H1 (cell line): ENCODE results near the gene H6PD. TPM values are rescaled to one million over a fixed set of nuclear protein-coding genes. Genes with fewer than 3 reads are reported as not detected.

Experiments used
- CTCF ChIA-PET: fragments of 300-600 bp; sonication (Branson Sonifier 250); formaldehyde crosslinking; loops from one replicate; lab custom pipeline; 2021; ENCODE audit not compliant: partially characterized antibody; lab: Charles Lee
- POLR2A ChIA-PET: fragments of 300-600 bp; sonication (Branson Sonifier 250); formaldehyde crosslinking; loops from one replicate; lab custom pipeline; 2021; ENCODE audit warnings: inconsistent platforms; ENCODE audit not compliant: partially characterized antibody; lab: Charles Lee
- DNase-seq, 2 experiments: peaks; one replicate each; pipeline versions ENCODE4 v3.0.0 to v3.0.0-alpha.2; 2010 to 2022; ENCODE audit warnings: low spot score in 2 of 2, low read depth in 1 of 2, mixed read lengths in 1 of 2
- FAIRE-seq: peaks from 2 replicates; lab custom pipeline; 2011; peaks lifted over from hg19 to GRCh38; lab: Jason Lieb, UNC
- H2AFZ ChIP-seq: 2 replicates; pipeline ENCODE4 v1.8.1; 2012; ENCODE audit warnings: low read length, inconsistent platforms
- H2AK5ac ChIP-seq: 2 replicates; pipeline ENCODE4 v1.6.1; 2013; ENCODE audit warnings: low read depth, low read length
- H2BK120ac ChIP-seq: replicated peaks from 2 replicates; pipeline ENCODE3; 2013; ENCODE audit warnings: low read depth, low read length, inconsistent platforms
- H2BK12ac ChIP-seq: 2 replicates; pipeline ENCODE4 v1.6.1; 2013; ENCODE audit warnings: low read depth, low read length
- H2BK15ac ChIP-seq: 2 replicates; pipeline ENCODE4 v1.6.1; 2013; ENCODE audit warnings: low read length
- H2BK20ac ChIP-seq: 2 replicates; pipeline ENCODE4 v1.6.1; 2013; ENCODE audit warnings: low read length
- H2BK5ac ChIP-seq: 2 replicates; pipeline ENCODE4 v1.6.1; 2013; ENCODE audit warnings: low read depth, low read length
- H3K14ac ChIP-seq: 2 replicates; pipeline ENCODE4 v1.6.1; 2013; ENCODE audit warnings: inconsistent platforms; ENCODE audit not compliant: insufficient read length
- H3K18ac ChIP-seq: 2 replicates; pipeline ENCODE4 v1.6.1; 2013; ENCODE audit warnings: low read length; ENCODE audit errors: extremely low read depth
- H3K23ac ChIP-seq: 2 replicates; pipeline ENCODE4 v1.6.1; 2013; ENCODE audit warnings: inconsistent platforms; ENCODE audit not compliant: insufficient read length
- H3K23me2 ChIP-seq: 2 replicates; pipeline ENCODE4 v1.6.1; 2013; ENCODE audit warnings: low read depth, low read length
- H3K27ac ChIP-seq: 2 replicates; pipeline ENCODE4 v1.6.1; 2011; ENCODE audit warnings: low read depth, low read length, inconsistent platforms
- H3K27me3 ChIP-seq, 4 experiments: replicated peaks in 1 of 4; 1 replicate in 1 of 4; 2 replicates in 3 of 4; pipeline versions ENCODE4 v1.6.1 to v1.8.1; 2011 to 2013; ENCODE audit warnings: low read length in 3 of 4, mild to moderate bottlenecking in 3 of 4, inconsistent platforms in 2 of 4, mixed read lengths in 2 of 4, moderate library complexity in 1 of 4; ENCODE audit not compliant: control insufficient read depth in 3 of 4, insufficient read depth in 3 of 4; ENCODE audit errors: extremely low read depth in 1 of 4
- H3K36me3 ChIP-seq, 4 experiments: 2 replicates each; pipeline versions ENCODE4 v1.6.1 to v1.8.1; 2011 to 2013; ENCODE audit warnings: mild to moderate bottlenecking in 4 of 4, low read length in 3 of 4, moderate library complexity in 2 of 4, control low read depth in 1 of 4, inconsistent platforms in 1 of 4; ENCODE audit not compliant: insufficient read depth in 4 of 4, control insufficient read depth in 2 of 4
- H3K4ac ChIP-seq: replicated peaks from 2 replicates; pipeline ENCODE3; 2013; ENCODE audit warnings: low read length, low read depth, mixed read lengths, inconsistent platforms; ENCODE audit not compliant: insufficient read length
- H3K4me1 ChIP-seq, 4 experiments: replicated peaks in 1 of 4; 1 replicate in 1 of 4; 2 replicates in 3 of 4; pipeline versions ENCODE4 v1.6.1 to v1.8.1; 2011 to 2013; ENCODE audit warnings: low read length in 3 of 4, inconsistent platforms in 2 of 4, mixed read lengths in 1 of 4; ENCODE audit not compliant: insufficient read depth in 4 of 4, control insufficient read depth in 3 of 4
- H3K4me2 ChIP-seq, 2 experiments: 2 replicates each; pipeline versions ENCODE4 v1.6.1 to v1.8.1; 2011 to 2013; ENCODE audit warnings: low read depth in 2 of 2, low read length in 2 of 2, control low read depth in 1 of 2, inconsistent platforms in 1 of 2, mild to moderate bottlenecking in 1 of 2; ENCODE audit not compliant: insufficient read depth in 1 of 2
- H3K4me3 ChIP-seq, 4 experiments: fragments of 200-600, 300-600 bp in 1 of 4; sonication (generic), shearing (Covaris generic), sonication (Bioruptor Twin) in 1 of 4; 2 replicates each; pipeline versions ENCODE4 v1.5.1 to v1.8.1; 2011 to 2016; ENCODE audit warnings: low read length in 4 of 4, low read depth in 3 of 4, control low read depth in 2 of 4, inconsistent platforms in 2 of 4, mild to moderate bottlenecking in 2 of 4, mixed read lengths in 1 of 4, moderate library complexity in 1 of 4; ENCODE audit not compliant: insufficient read depth in 2 of 4; ENCODE audit errors: extremely low read depth in 1 of 4
- H3K56ac ChIP-seq: replicated peaks from 2 replicates; pipeline ENCODE3; 2013; ENCODE audit warnings: low read depth, mild to moderate bottlenecking, mixed read lengths, low read length, inconsistent platforms; ENCODE audit not compliant: insufficient read length
- H3K79me1 ChIP-seq: 2 replicates; pipeline ENCODE4 v1.6.1; 2013; ENCODE audit warnings: low read depth, low read length, control low read depth
- H3K79me2 ChIP-seq, 2 experiments: 2 replicates each; pipeline versions ENCODE4 v1.6.1 to v1.8.1; 2012 to 2013; ENCODE audit warnings: low read length in 2 of 2, mild to moderate bottlenecking in 2 of 2, inconsistent platforms in 1 of 2; ENCODE audit not compliant: insufficient read depth in 2 of 2, control insufficient read depth in 1 of 2
- H3K9ac ChIP-seq, 4 experiments: replicated peaks in 1 of 4; 1 replicate in 1 of 4; 2 replicates in 3 of 4; pipeline versions ENCODE4 v1.6.1 to v1.8.1; 2011 to 2013; ENCODE audit warnings: low read depth in 3 of 4, low read length in 3 of 4, control low read depth in 2 of 4, mild to moderate bottlenecking in 2 of 4, moderate library complexity in 2 of 4, inconsistent platforms in 1 of 4; ENCODE audit errors: extremely low read depth in 1 of 4
- H3K9me3 ChIP-seq, 2 experiments: 2 replicates each; pipeline versions ENCODE4 v1.6.1 to v1.8.1; 2012 to 2013; ENCODE audit warnings: mild to moderate bottlenecking in 2 of 2, moderate library complexity in 2 of 2, control low read depth in 1 of 2, inconsistent platforms in 1 of 2, low read depth in 1 of 2, low read length in 1 of 2, mixed read lengths in 1 of 2; ENCODE audit not compliant: insufficient read depth in 2 of 2
- H4K20me1 ChIP-seq, 2 experiments: replicated peaks in 1 of 2; 2 replicates each; pipeline versions ENCODE3 to v1.8.1; 2011 to 2013; ENCODE audit warnings: inconsistent platforms in 2 of 2, low read length in 2 of 2, mild to moderate bottlenecking in 1 of 2; ENCODE audit not compliant: insufficient read depth in 2 of 2, control insufficient read depth in 1 of 2
- H4K5ac ChIP-seq: 2 replicates; pipeline ENCODE4 v1.6.1; 2013; ENCODE audit warnings: low read length, low read depth, mixed read lengths, inconsistent platforms; ENCODE audit not compliant: insufficient read length
- H4K8ac ChIP-seq: 2 replicates; pipeline ENCODE4 v1.8.0; 2013; ENCODE audit warnings: mild to moderate bottlenecking, moderate library complexity, low read length, inconsistent platforms; ENCODE audit not compliant: insufficient read depth; ENCODE audit errors: extremely low read depth
- H4K91ac ChIP-seq: replicated peaks from 2 replicates; pipeline ENCODE3; 2013; ENCODE audit warnings: low read length, mixed read lengths, inconsistent platforms; ENCODE audit not compliant: insufficient read length
- CBX5 ChIP-seq: fragments of 300-800, 300-1000 bp; sonication (generic); IDR thresholded peaks from 2 replicates; pipeline ENCODE4 v1.7.1; 2016; ENCODE audit warnings: antibody characterized with exemption, low read length, low read depth
- CEBPB ChIP-seq: IDR thresholded peaks from 2 replicates; pipeline ENCODE4 v1.6.1; 2012; ENCODE audit warnings: low read depth, low read length
- CHD2 ChIP-seq: IDR thresholded peaks from 2 replicates; pipeline ENCODE4 v1.6.1; 2012; ENCODE audit warnings: low read length, improper control_type of control experiment
- EP300 ChIP-seq, 2 experiments: IDR thresholded peaks; 1 replicate in 1 of 2; 2 replicates in 1 of 2; pipeline ENCODE4 v1.6.1; 2011 to 2012; ENCODE audit warnings: low read depth in 2 of 2, low read length in 2 of 2, mild to moderate bottlenecking in 2 of 2, borderline replicate concordance in 1 of 2, inconsistent platforms in 1 of 2, moderate library complexity in 1 of 2
- GTF2F1 ChIP-seq: IDR thresholded peaks from 2 replicates; pipeline ENCODE4 v1.6.1; 2012; ENCODE audit warnings: low read depth, low read length, improper control_type of control experiment, borderline replicate concordance
- HDAC2 ChIP-seq, 2 experiments: fragments of 300-600 bp in 1 of 2; sonication (generic) in 1 of 2; IDR thresholded peaks; 2 replicates each; pipeline ENCODE4 v1.6.1; 2011 to 2012; ENCODE audit warnings: low read depth in 2 of 2, low read length in 2 of 2, mild to moderate bottlenecking in 2 of 2, moderate library complexity in 2 of 2, borderline replicate concordance in 1 of 2, inconsistent platforms in 1 of 2
- KDM1A ChIP-seq: fragments of 200-600, 300-600 bp; sonication (generic); IDR thresholded peaks from 2 replicates; pipeline ENCODE4 v1.7.1; 2016; ENCODE audit warnings: mild to moderate bottlenecking, low read length, borderline replicate concordance
- SIN3A ChIP-seq, 2 experiments: IDR thresholded peaks in 1 of 2; conservative IDR thresholded peaks in 1 of 2; 2 replicates each; pipeline ENCODE4 v1.6.1; 2011 to 2012; ENCODE audit warnings: low read length in 2 of 2, improper control_type of control experiment in 1 of 2, low read depth in 1 of 2, mild to moderate bottlenecking in 1 of 2
- WGBS, 2 experiments: shearing (Covaris generic) in 1 of 2; methylation state at CpG; one replicate each; pipeline versions ENCODE4 v1.1.6 to v1.1.7; 2013 to 2015; ENCODE audit warnings: low lambda C conversion rate in 2 of 2, mixed read lengths in 2 of 2, inconsistent platforms in 1 of 2, low coverage in 1 of 2, missing lambda C conversion rate in 1 of 2; ENCODE audit not compliant: insufficient replicate concordance in 2 of 2, insufficient coverage in 1 of 2, insufficient read length in 1 of 2; ENCODE audit errors: extremely low coverage in 1 of 2, missing lambda C conversion rate in 1 of 2; 5-methylcytosine and 5-hydroxymethylcytosine counted together
- polyA plus RNA-seq, 7 experiments: library from polyadenylated mRNA; depleted of rRNA in 3 of 7; stranded (reverse) in 5 of 7; unstranded in 2 of 7; fragments of >200 nt in 5 of 7; fragments of 200-250 nt in 2 of 7; gene quantifications; 1 replicate in 5 of 7; 2 replicates in 1 of 7; 4 replicates in 1 of 7; pipeline versions ENCODE4 v1.2.1 to v1.2.3, GENCODE V29; 2011 to 2013; ENCODE audit warnings: missing spikeins in 2 of 7, mixed read lengths in 2 of 7
- total RNA-seq: library from RNA; stranded (reverse); fragmentation: NEBNext Ultra II Directional; extraction: Animal tissue kit (Norgen Biotek cat#: 25700); gene quantifications from 2 replicates; pipeline ENCODE4 v1.2.1, GENCODE V29; 2021
- TF ChIP-seq, protein P1 (sequence below), 3 experiments: IDR thresholded peaks; 1 replicate in 2 of 3; 2 replicates in 1 of 3; pipeline versions ENCODE4 v1.5.1 to v1.6.1; 2011; ENCODE audit warnings: low read length in 3 of 3, mild to moderate bottlenecking in 3 of 3, inconsistent platforms in 2 of 3, low read depth in 1 of 3, moderate library complexity in 1 of 3; ENCODE audit not compliant: insufficient read depth in 1 of 3; ENCODE audit errors: control extremely low read depth in 1 of 3
- TF ChIP-seq, protein P2 (sequence below): IDR thresholded peaks from 2 replicates; pipeline ENCODE4 v1.6.1; 2011; ENCODE audit warnings: low read depth, mild to moderate bottlenecking, low read length; ENCODE audit not compliant: insufficient read depth

Gene H6PD
- total and polyA plus RNA-seq, 2 of the 8 experiments (the other 6 are each of a cell fraction or from before 2014, with no cell fraction given), result 3.6 to 3.8 TPM

DNA sequence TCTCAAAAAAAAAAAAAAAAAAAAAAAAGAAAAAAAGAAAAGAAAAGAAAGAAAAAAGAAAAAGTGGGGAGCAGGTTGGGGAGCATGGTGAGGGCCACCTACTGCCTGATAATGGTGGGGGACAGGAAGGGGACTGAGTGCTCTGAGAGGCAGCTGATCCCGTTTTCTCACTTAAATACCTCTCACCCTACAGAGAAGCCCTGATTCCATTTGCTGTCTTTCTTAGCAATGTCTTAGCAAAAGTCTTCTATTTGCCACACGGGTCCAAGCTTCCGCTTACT lies 692 bp upstream of the H6PD start:
- Histone ChIP-seq H3K4me3 (peak overlapping the region; percentile 54 to 64 (median 60); a peak in 7 of 8 replicates), H4K5ac (no peak overlapping the region), H3K27me3 (no peaks in the 10 kb centered on the region), H3K79me1 (no peaks in the 10 kb centered on the region), H4K91ac (no peak overlapping the region), H3K79me2 (no peaks in the 10 kb centered on the region), H2BK20ac (no peak overlapping the region), H2BK120ac (peak overlapping the region; percentile 92), H2BK12ac (no peak overlapping the region), H3K4ac (no peak overlapping the region), H2BK5ac (no peak overlapping the region), H3K36me3 (no peaks in the 10 kb centered on the region), H3K56ac (no peak overlapping the region), H3K18ac (no peak overlapping the region), H3K23ac (no peak overlapping the region), H2AFZ (peak overlapping the region; percentile 48; the same call in 1 of the 2 replicates), H3K9ac (no peak overlapping the region), H3K4me1 (peaks cover 0 to 4% (median 3%) of the 10 kb centered on the region in 4 experiments; a peak in 3 of 7 replicates), H2BK15ac (0 out of 2 replicates have a peak overlapping the region, but pooled peaks have one; percentile 72), H4K8ac (no peak overlapping the region), H4K20me1 (no peaks in the 10 kb centered on the region), H3K27ac (no peak overlapping the region), H3K14ac (no peak overlapping the region), H3K23me2 (peaks cover 5% of the 10 kb centered on the region; the same call in 1 of the 2 replicates), H3K4me2 (peak overlapping the region; percentile 45 to 67; a peak in 3 of 4 replicates), H2AK5ac (no peak overlapping the region), H3K9me3 (no peaks in the 10 kb centered on the region)
- POLR2A ChIA-PET, result interaction anchor here (0.6 to 1.5 kb wide), 3 partner anchors 16 to 33 kb away, joined by 3 read pairs; no protein-coding TSS in a partner anchor
- DNase-seq (no peak), FAIRE-seq (no peak)
- WGBS, 2 experiments, result 65% methylated on average over 3 of the region's 3 CpGs; no CpG with 5 or more reads in 1 of the 2 experiments
- CTCF ChIA-PET, result interaction anchor here (0.8 to 11.9 kb wide), 18 partner anchors 9 to 227 kb away, joined by 3 to 127 read pairs (median 4); no protein-coding TSS in a partner anchor
- TF ChIP-seq HDAC2 (IDR thresholded peaks at IDR 0.05; ENCODE audit: borderline replicate concordance in 1 of 2, low read depth in 2 of 2, low read length in 2 of 2), result no peak
- TF ChIP-seq SIN3A (conservative IDR thresholded peaks at IDR 0.05 in 1 of 2, IDR thresholded peaks at IDR 0.05 in 1 of 2; ENCODE audit: low read depth in 1 of 2, low read length in 2 of 2), result no peak
- no peak for TF ChIP-seq CHD2
- no peak for TF ChIP-seq EP300 (IDR thresholded peaks at IDR 0.05; ENCODE audit: borderline replicate concordance in 1 of 2, low read depth in 2 of 2, low read length in 2 of 2)
- no peak for TF ChIP-seq GTF2F1
- TF ChIP-seq CEBPB, result no peak
- TF ChIP-seq KDM1A, result no peak
- TF ChIP-seq, protein P1, sequence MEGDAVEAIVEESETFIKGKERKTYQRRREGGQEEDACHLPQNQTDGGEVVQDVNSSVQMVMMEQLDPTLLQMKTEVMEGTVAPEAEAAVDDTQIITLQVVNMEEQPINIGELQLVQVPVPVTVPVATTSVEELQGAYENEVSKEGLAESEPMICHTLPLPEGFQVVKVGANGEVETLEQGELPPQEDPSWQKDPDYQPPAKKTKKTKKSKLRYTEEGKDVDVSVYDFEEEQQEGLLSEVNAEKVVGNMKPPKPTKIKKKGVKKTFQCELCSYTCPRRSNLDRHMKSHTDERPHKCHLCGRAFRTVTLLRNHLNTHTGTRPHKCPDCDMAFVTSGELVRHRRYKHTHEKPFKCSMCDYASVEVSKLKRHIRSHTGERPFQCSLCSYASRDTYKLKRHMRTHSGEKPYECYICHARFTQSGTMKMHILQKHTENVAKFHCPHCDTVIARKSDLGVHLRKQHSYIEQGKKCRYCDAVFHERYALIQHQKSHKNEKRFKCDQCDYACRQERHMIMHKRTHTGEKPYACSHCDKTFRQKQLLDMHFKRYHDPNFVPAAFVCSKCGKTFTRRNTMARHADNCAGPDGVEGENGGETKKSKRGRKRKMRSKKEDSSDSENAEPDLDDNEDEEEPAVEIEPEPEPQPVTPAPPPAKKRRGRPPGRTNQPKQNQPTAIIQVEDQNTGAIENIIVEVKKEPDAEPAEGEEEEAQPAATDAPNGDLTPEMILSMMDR (IDR thresholded peaks at IDR 0.05; ENCODE audit: control extremely low read depth in 1 of 3, insufficient read depth in 1 of 3, low read depth in 1 of 3, low read length in 3 of 3), result no peak
- TF ChIP-seq, protein P2, sequence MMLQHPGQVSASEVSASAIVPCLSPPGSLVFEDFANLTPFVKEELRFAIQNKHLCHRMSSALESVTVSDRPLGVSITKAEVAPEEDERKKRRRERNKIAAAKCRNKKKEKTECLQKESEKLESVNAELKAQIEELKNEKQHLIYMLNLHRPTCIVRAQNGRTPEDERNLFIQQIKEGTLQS, result no peak
- TF ChIP-seq CBX5, result no peak
